Effector memory CD8-positive, alpha-beta T cell (primary cell): ENCODE data around the gene SSR3.
"Not testable (repeated sequence)": the region's sequence is repeated elsewhere in the genome, so short reads cannot be mapped to it uniquely, and the experiment has no call there.

Source experiments
- ATAC-seq: fragments of 150-1000 bp; cut with Tn5 transposase; replicated peaks from 2 replicates; pipeline ENCODE4 v1.10.0; 2021; ENCODE audit warnings: mild to moderate bottlenecking, moderate library complexity
- DNase-seq, 3 experiments: peaks; one replicate each; pipeline ENCODE4 v3.0.0; 2021
- H3K27ac Mint-ChIP-seq, 2 donors: one replicate each; pipeline ENCODE4 v1.8.0; 2022; ENCODE audit warnings: mild to moderate bottlenecking in 2 of 2, mixed read lengths in 2 of 2, moderate library complexity in 2 of 2
- H3K27me3 Mint-ChIP-seq, 2 donors: one replicate each; pipeline ENCODE4 v1.8.0; 2022; ENCODE audit warnings: mixed read lengths in 2 of 2
- H3K36me3 Mint-ChIP-seq: one replicate; pipeline ENCODE4 v1.8.0; 2022; ENCODE audit warnings: mild to moderate bottlenecking, moderate library complexity, mixed read lengths; ENCODE audit not compliant: insufficient read depth
- H3K4me1 Mint-ChIP-seq, 2 donors: one replicate each; pipeline ENCODE4 v1.8.0; 2022; ENCODE audit warnings: low read depth in 2 of 2, mixed read lengths in 2 of 2
- H3K4me3 Mint-ChIP-seq, 2 donors: one replicate each; pipeline ENCODE4 v1.8.0; 2022; ENCODE audit warnings: mild to moderate bottlenecking in 2 of 2, mixed read lengths in 2 of 2, moderate library complexity in 2 of 2
- H3K9me3 Mint-ChIP-seq, 2 donors: one replicate each; pipeline ENCODE4 v1.8.0; 2022; ENCODE audit warnings: mixed read lengths in 2 of 2

The SSR3 gene

DNA sequence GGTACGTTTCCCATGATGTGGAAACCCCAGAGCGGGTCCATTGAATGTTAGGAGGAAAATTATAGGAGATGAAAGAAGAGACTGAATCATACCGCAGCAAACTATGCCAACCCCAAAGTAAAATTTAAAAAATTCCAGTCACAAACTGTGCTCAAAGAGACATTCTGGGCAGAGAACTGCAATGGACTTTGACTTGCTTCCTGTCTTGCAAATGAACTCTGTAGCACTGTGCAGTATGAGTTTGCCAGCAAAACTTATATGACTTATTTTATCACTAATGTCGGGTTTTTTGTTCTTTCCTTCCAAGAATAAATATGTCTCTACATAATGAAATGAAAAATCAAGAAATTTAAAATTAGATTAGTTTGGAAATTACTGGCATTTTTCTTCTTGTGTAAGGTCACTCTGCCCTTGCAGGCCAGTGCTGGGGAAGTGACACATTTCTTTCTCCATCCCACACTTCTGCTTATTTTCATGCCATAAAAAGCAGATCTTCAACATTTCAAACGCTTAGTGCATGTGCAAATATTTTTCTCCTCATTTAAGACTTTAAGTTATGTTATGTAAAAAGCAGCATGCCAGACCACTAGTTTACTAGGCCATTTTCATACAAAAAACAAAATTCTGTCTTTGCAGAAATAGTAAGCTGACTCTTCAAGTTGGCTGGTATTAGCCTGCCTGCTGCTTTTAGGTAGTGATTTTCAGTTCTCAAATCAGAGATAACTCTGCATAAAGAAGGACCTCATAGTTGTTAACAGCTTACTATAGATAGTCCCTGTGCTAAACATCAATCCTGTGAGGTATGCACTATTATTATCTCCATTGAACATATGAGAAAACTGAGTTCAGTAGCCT is 32.2 kb upstream of the SSR3 start:
- no peaks in the 10 kb centered on the region for H3K27me3 Mint-ChIP-seq
- no peak overlapping the region for H3K27ac Mint-ChIP-seq
- H3K9me3 Mint-ChIP-seq, result no peaks in the 10 kb centered on the region
- no peaks in the 10 kb centered on the region for H3K36me3 Mint-ChIP-seq
- H3K4me1 Mint-ChIP-seq, result no peaks in the 10 kb centered on the region
- H3K4me3 Mint-ChIP-seq, result no peak overlapping the region
- ATAC-seq (no peak), DNase-seq (no peak)

DNA sequence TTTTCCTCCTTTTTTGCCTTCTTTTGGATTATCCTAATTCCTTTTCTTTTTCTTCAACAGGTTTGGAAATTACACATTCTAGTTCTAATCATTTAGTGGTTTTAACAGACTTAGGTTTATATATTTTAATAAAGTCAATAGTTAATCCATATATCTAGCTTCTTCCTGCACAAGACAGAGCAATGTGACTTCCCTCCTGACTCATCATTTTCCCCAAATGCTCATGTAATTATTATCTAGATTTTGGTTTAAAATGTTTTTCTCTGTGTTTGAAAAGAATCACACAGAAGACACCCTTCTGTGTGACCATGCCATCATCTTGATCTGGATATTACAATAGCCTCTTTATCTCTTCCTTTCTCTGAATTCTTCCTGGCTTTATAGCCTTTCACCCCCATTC is 28.6 kb upstream of the SSR3 start:
- H3K27ac Mint-ChIP-seq, result no peak overlapping the region
- ATAC-seq (no peak), DNase-seq (no peak)
- no peaks in the 10 kb centered on the region for H3K4me1 Mint-ChIP-seq
- H3K9me3 Mint-ChIP-seq, result no peaks in the 10 kb centered on the region
- H3K4me3 Mint-ChIP-seq, result no peak overlapping the region
- no peaks in the 10 kb centered on the region for H3K36me3 Mint-ChIP-seq
- peaks cover 0 to 11% of the 10 kb centered on the region in 2 donors for H3K27me3 Mint-ChIP-seq

DNA sequence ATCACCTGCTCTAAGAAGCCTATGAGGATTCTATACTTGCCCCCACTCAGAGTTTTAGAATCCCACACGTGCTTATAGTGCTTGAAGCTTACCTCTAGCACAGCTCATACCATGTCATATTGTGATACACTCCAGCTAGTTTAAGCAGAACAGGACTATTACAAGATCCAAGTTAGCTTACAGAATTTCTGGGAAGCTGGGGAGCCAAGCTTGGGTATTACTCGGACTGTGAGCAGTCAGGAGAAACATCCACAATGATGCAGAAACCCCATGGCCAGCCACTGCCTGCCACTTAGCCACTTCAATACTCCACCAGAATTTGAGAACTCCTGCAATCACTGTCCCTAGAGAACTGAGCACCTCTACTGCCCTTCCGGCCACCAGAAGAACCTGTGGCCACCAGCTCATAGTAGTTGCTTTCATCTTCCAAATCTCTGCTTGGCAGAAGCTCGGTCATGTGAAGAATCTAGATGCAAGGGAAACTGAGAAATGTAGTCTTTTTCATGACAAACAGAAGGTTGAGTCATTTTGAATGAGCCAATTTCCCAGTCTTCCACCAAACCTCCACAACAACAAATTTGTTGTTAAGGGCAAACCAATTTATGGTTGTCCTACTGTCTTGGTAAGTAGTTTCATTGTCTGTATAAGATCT is 27.7 kb upstream of the SSR3 start:
- DNase-seq (no peak), ATAC-seq (no peak)
- no peaks in the 10 kb centered on the region for H3K4me1 Mint-ChIP-seq

DNA sequence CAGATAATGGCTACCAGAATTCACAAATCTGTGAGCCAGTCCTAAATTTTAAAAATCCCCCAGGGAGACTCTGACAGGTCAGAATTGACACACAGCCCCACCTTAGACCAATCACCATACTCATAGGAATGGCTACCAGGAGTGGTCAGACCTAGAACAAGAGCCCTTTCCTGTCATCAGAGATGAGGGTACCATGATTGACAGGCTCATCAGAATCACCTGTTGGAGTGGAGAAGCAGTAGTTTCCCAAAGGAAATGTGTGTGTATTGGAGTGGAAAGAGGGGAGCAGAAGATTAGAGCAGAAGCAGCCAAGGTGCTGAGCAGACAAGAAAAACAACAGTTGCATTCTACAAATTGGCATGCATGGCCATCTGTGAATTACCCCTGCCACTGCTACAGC is 27.0 kb upstream of the SSR3 start:
- DNase-seq, result no peak
- H3K4me3 Mint-ChIP-seq, result no peak overlapping the region
- no peak for ATAC-seq
- H3K27ac Mint-ChIP-seq, result no peak overlapping the region
- H3K9me3 Mint-ChIP-seq, result no peaks in the 10 kb centered on the region
- H3K4me1 Mint-ChIP-seq, result no peaks in the 10 kb centered on the region
- peaks cover under 1 to 11% of the 10 kb centered on the region in 2 donors for H3K27me3 Mint-ChIP-seq
- no peaks in the 10 kb centered on the region for H3K36me3 Mint-ChIP-seq

More for the DNA sequence above, 27.7 kb upstream of the SSR3 start:
- Mint-ChIP-seq H3K36me3 (no peaks in the 10 kb centered on the region), H3K27me3 (peaks cover 0 to 11% of the 10 kb centered on the region in 2 donors), H3K27ac (no peak overlapping the region), H3K4me3 (no peak overlapping the region), H3K9me3 (no peaks in the 10 kb centered on the region)

DNA sequence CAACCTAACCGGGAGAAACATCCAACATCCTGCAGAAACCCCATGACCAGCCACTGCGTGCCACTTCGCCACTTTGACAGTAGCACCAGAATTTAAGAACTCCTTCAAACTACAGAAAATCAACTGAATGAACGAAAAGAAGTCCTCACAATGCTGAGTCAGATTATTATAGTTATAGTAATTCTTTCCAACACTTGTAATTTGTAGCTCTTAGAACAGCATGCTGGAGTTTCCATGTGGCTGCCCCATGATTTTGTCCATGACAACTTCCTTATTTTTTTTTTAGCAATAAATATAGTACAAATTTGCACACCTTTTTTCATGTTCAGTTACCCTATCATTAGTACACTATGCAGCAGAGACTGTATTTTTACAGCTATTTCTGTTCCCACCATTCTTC is 26.1 kb upstream of the SSR3 start:
- H3K9me3 Mint-ChIP-seq, result no peaks in the 10 kb centered on the region
- peaks cover 9 to 20% of the 10 kb centered on the region in 2 donors for H3K27me3 Mint-ChIP-seq
- no peak overlapping the region for H3K27ac Mint-ChIP-seq
- no peaks in the 10 kb centered on the region for H3K36me3 Mint-ChIP-seq
- DNase-seq, result no peak
- no peak for ATAC-seq
- H3K4me3 Mint-ChIP-seq, result no peak overlapping the region
- H3K4me1 Mint-ChIP-seq, result no peaks in the 10 kb centered on the region

DNA sequence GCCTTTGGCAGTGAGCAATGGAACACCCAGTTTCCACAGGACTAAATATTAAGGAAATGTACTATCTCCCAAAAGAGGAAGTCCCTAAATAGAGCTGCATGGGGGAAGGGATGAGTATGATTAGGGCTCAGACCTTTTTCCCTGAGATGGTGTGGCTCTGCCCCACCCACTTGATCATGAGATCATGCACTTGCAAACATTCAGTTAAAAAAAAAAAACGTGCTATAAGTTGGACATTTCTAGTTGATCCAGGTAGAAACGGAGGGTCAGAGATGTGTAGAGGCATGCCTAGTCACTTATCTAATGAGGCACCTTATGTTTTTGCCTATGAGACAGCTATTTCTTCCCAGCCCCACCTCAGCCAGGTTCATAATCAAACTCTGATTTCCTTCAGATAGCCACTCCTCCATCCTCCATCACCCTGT is 24.5 kb upstream of the SSR3 start:
- Mint-ChIP-seq H3K27ac (no peak overlapping the region), H3K9me3 (no peaks in the 10 kb centered on the region), H3K4me1 (no peaks in the 10 kb centered on the region), H3K4me3 (no peak overlapping the region), H3K27me3 (peaks cover 19 to 31% of the 10 kb centered on the region in 2 donors), H3K36me3 (no peaks in the 10 kb centered on the region)
- no peak for ATAC-seq
- no peak for DNase-seq

DNA sequence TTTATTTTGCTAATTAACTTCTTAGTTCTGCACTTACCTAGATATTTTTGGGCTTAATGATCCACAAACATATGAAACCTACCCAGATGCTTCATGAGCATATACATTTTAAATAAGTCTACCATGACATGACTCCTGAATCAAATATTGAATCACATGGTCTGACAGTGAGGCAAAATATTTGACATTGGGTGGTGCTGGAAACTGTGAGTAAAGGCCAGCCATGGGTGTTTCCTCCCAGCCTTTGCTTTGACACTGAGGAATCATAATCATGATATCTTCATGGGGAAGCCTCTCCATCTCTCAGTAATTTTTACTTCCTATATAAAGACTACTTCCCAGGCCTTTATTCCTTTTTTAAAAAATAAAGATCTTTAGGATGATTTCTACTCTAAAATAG is 22.8 kb upstream of the SSR3 start:
- no peaks in the 10 kb centered on the region for H3K36me3 Mint-ChIP-seq
- no peaks in the 10 kb centered on the region for H3K9me3 Mint-ChIP-seq
- ATAC-seq (no peak), DNase-seq (no peak)
- H3K27me3 Mint-ChIP-seq, result peaks cover 28 to 41% of the 10 kb centered on the region in 2 donors
- no peaks in the 10 kb centered on the region for H3K4me1 Mint-ChIP-seq
- no peak overlapping the region for H3K4me3 Mint-ChIP-seq
- no peak overlapping the region for H3K27ac Mint-ChIP-seq

DNA sequence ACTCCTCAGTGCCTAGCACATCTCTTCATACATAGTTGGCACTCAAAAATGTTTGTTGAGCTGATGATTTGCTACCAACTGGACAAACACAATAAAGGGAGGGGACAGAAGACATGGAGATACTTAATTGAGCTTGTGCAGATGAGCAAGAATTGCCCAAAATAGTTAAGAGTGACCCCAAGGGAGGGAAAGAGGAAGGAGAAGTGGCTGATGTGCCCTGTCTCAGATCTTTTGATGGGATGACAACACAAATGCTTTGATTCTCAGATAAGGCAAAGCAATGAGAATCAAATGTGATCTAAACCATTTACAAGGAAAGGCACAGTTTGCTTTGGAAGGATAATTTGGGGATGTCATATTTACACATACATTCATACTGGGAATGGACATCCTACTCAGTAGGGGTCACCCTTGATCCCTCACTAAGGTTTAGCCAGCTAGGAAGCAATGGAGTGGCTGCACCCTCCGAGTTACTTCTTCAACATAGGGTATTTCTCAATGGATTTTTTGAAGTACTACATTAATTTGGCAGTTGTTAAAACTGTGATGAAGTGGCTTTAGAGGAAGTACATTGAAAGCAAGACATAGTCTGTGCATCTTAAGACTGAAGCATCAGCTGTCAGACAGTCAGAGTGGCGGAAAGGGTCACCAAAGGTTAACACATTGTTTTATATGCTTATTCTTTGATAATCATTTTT is 21.9 kb upstream of the SSR3 start:
- no peak for DNase-seq
- peaks cover 35 to 47% of the 10 kb centered on the region in 2 donors for H3K27me3 Mint-ChIP-seq
- no peak for ATAC-seq
- no peaks in the 10 kb centered on the region for H3K36me3 Mint-ChIP-seq
- H3K4me3 Mint-ChIP-seq, result no peak overlapping the region
- no peak overlapping the region for H3K27ac Mint-ChIP-seq
- no peaks in the 10 kb centered on the region for H3K4me1 Mint-ChIP-seq
- H3K9me3 Mint-ChIP-seq, result no peaks in the 10 kb centered on the region

DNA sequence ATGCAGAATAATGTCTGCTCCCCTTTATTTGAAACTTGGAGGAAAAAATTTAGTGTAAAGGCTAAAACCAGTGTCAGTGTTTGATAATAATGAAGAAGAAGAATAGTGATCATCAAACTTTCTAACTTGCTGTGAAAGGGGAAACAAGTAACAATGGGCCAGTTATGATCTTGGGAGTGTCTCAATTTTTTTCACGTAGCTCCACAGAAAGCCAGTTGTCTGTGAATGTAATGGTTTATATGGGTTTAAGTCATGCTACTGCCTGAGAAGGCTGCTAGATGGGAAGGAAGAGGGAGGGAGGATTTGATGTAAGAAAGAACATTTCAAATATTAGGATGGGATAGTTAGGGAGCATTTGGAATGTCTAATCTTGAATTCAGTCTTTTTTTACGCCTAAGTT is 21.1 kb upstream of the SSR3 start:
- peaks cover 35 to 52% of the 10 kb centered on the region in 2 donors for H3K27me3 Mint-ChIP-seq
- ATAC-seq (no peak), DNase-seq (no peak)

DNA sequence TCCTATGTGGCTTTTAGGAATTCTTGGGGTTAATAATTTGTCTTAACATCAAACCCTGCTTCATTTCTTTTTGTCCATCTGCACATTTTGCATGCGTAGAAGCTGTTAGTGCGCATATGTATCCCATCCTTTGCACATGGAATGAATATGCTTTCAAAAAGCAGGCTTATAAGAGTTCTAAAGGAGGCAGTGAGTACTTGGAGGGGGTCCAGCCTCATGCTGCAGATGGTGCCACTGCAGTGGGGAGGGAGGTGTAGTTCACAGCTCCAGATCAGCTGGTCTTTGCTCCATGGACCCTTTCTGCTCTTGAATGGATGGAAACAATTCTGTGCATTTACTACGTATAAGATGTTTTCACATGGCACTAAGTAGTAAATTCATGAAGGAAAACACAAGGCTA is 20.7 kb upstream of the SSR3 start:
- no peaks in the 10 kb centered on the region for H3K36me3 Mint-ChIP-seq
- peaks cover 35 to 53% of the 10 kb centered on the region in 2 donors for H3K27me3 Mint-ChIP-seq
- no peak overlapping the region for H3K27ac Mint-ChIP-seq
- H3K4me3 Mint-ChIP-seq, result no peak overlapping the region
- H3K9me3 Mint-ChIP-seq, result no peaks in the 10 kb centered on the region
- DNase-seq (no peak), ATAC-seq (no peak)
- no peaks in the 10 kb centered on the region for H3K4me1 Mint-ChIP-seq

More for the DNA sequence above, 21.1 kb upstream of the SSR3 start:
- Mint-ChIP-seq H3K27ac (no peak overlapping the region), H3K4me1 (no peaks in the 10 kb centered on the region), H3K9me3 (no peaks in the 10 kb centered on the region), H3K36me3 (no peaks in the 10 kb centered on the region), H3K4me3 (no peak overlapping the region)

DNA sequence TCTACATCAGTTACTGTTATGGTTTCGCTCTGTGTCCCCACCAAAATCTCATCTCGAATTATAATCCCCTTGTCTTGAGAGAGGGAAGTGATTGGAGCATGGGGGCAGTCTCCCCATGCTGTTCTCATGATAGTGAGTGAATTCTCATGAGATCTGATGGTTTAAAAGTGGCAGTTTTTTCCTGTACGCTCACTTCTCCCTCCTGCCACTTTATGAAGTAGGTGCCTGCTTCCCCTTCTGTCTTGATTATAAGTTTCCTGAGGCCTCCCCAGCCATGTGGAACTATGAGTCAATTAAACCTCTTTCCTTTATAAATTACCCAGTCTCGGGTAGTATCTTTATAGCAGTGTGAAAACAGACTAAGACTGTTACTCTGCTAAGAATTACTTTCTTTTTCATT is 15.0 kb upstream of the SSR3 start:
- not testable (repeated sequence) for H3K4me3 Mint-ChIP-seq, H3K27ac Mint-ChIP-seq, H3K36me3 Mint-ChIP-seq, DNase-seq, ATAC-seq, H3K4me1 Mint-ChIP-seq, H3K9me3 Mint-ChIP-seq
- peaks cover 20 to 39% of the 10 kb centered on the region in 2 donors for H3K27me3 Mint-ChIP-seq

DNA sequence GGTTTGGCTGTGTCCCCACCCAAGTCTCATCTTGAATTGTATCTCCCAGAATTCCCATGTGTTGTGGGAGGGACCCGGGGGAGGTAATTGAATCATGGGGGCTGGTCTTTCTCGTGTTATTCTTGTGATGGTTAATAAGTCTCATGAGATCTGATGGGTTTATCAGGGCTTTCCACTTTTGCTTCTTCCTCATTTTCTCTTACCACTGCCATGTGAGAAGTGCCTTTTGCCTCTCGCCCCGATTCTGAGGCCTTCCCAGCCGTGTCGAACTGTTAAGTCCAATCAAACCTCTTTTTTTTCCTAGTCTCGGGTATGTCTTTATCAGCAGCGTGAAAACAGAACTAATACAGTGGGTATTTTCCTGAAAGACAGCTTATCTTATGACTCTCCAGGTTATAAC is 14.1 kb upstream of the SSR3 start:
- H3K9me3 Mint-ChIP-seq, H3K27ac Mint-ChIP-seq, H3K4me3 Mint-ChIP-seq, DNase-seq, H3K36me3 Mint-ChIP-seq, H3K4me1 Mint-ChIP-seq, ATAC-seq: not testable (repeated sequence)
- H3K27me3 Mint-ChIP-seq, result peaks cover 12 to 30% of the 10 kb centered on the region in 2 donors

DNA sequence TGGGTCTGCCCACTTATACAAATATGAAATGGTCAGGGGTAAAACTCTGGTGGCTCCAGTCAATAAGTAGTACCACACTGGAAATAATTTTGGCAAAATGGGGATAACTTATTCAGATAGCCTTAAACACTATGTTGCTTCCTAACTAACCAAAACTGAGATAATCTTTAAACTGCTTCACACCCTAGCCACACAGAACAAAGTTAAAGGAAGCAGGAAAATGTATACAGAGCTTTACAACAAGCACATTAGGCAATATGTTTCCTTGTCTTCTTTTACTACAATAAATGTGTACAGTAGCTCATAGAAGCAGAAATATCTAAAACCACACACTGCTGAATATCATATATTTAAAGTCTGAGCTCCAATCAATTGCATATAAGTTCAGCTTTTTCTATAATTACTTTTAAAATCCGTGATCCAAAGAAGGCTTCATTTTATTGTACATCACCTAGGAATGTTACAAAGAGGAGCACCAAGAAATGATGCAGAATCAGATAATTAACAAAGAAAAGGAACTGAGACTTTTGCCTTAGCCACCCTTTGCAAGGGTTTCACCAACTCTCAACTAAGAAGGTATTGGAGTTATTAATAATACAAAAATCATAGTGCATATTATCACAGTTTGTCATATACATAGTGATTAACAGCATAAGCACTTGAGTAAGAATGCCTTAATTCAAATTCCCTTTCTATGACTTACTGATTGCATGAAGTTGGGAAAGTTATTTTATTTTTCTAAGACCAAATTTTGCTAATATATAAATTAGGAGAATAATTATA is 9.2 kb upstream of the SSR3 start:
- no peaks in the 10 kb centered on the region for H3K4me1 Mint-ChIP-seq
- H3K36me3 Mint-ChIP-seq, result no peaks in the 10 kb centered on the region
- no peak overlapping the region for H3K4me3 Mint-ChIP-seq
- H3K27ac Mint-ChIP-seq, result no peak overlapping the region
- DNase-seq (no peak), ATAC-seq (no peak)
- H3K9me3 Mint-ChIP-seq, result no peaks in the 10 kb centered on the region
- H3K27me3 Mint-ChIP-seq, result peaks cover 6 to 19% of the 10 kb centered on the region in 2 donors
